Ascending aorta (tissue), 2 donors: ENCODE measurements around the gene QPRT. TPM values are rescaled to one million over a fixed set of nuclear protein-coding genes. Genes with fewer than 3 reads are reported as not detected.
"Not testable (repeated sequence)": the region's sequence is repeated elsewhere in the genome, so short reads cannot be mapped to it uniquely, and the experiment has no call there.

Experiments used
- DNase-seq, 2 donors: peaks; one replicate each; pipeline ENCODE4 v3.0.0-alpha.2; 2019; ENCODE audit warnings: low spot score in 2 of 2
- H3K27ac ChIP-seq, 2 donors: fragments of 200-600 bp; sonication (generic); one replicate each; pipeline ENCODE4 v1.5.1; 2016 to 2017; ENCODE audit warnings: mild to moderate bottlenecking in 1 of 2
- H3K27me3 ChIP-seq: fragments of 200-600 bp; sonication (generic); one replicate; pipeline ENCODE4 v1.5.1; 2017
- H3K36me3 ChIP-seq, 2 donors: fragments of 200-600 bp; sonication (generic); one replicate each; pipeline ENCODE4 v1.5.1; 2016
- H3K4me1 ChIP-seq, 2 donors: fragments of 200-600 bp; sonication (generic); one replicate each; pipeline ENCODE4 v1.5.1; 2016 to 2017; ENCODE audit warnings: mild to moderate bottlenecking in 1 of 2
- H3K4me3 ChIP-seq, 2 donors: fragments of 200-600 bp; sonication (generic); one replicate each; pipeline ENCODE4 v1.5.1; 2016 to 2017; ENCODE audit warnings: mild to moderate bottlenecking in 1 of 2
- H3K9me3 ChIP-seq, 2 donors: fragments of 200-600 bp; sonication (generic); one replicate each; pipeline ENCODE4 v1.5.1; 2016
- intact Hi-C: fragments of 100-400 bp; cut with DNase I; formaldehyde crosslinking; loops from one replicate; pipeline ENCODE4 v1.15.1; 2023
- total RNA-seq: library from RNA; depleted of rRNA; stranded (reverse); fragments of >200 nt; gene quantifications from one replicate; pipeline ENCODE4 v1.1.0, GENCODE V29; 2016
- TF ChIP-seq, protein P1 (sequence below), 3 experiments: fragments of 200-600 bp in 2 of 3; fragments of 450-650 bp in 1 of 3; sonication (generic) in 2 of 3; IDR thresholded peaks; one replicate each; pipeline ENCODE4 v1.5.1; 2016 to 2019; ENCODE audit warnings: antibody characterized with exemption in 3 of 3, mild to moderate bottlenecking in 1 of 3, moderate library complexity in 1 of 3

QPRT gene
- total RNA-seq, 1 donor from 2014 or later: 5.7 TPM

- H3K4me1 ChIP-seq: peaks cover 0 to 2% of the 10 kb centered on the region in 2 donors
- no peak for DNase-seq
- no peak overlapping the region for H3K27ac ChIP-seq
- H3K36me3 ChIP-seq: no peaks in the 10 kb centered on the region
- no peaks in the 10 kb centered on the region for H3K27me3 ChIP-seq
- TF ChIP-seq, protein P1, sequence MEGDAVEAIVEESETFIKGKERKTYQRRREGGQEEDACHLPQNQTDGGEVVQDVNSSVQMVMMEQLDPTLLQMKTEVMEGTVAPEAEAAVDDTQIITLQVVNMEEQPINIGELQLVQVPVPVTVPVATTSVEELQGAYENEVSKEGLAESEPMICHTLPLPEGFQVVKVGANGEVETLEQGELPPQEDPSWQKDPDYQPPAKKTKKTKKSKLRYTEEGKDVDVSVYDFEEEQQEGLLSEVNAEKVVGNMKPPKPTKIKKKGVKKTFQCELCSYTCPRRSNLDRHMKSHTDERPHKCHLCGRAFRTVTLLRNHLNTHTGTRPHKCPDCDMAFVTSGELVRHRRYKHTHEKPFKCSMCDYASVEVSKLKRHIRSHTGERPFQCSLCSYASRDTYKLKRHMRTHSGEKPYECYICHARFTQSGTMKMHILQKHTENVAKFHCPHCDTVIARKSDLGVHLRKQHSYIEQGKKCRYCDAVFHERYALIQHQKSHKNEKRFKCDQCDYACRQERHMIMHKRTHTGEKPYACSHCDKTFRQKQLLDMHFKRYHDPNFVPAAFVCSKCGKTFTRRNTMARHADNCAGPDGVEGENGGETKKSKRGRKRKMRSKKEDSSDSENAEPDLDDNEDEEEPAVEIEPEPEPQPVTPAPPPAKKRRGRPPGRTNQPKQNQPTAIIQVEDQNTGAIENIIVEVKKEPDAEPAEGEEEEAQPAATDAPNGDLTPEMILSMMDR (IDR thresholded peaks at IDR 0.05): no peak
- no peaks in the 10 kb centered on the region for H3K9me3 ChIP-seq
- no peak overlapping the region for H3K4me3 ChIP-seq
- intact Hi-C loops: no loop called here
Observed at GRCh38 chr16:29665294-29666077, 13.5 kb upstream of the QPRT start.

- H3K27ac ChIP-seq, intact Hi-C loops, DNase-seq, H3K9me3 ChIP-seq, H3K36me3 ChIP-seq, H3K27me3 ChIP-seq, H3K4me3 ChIP-seq, H3K4me1 ChIP-seq: not testable (repeated sequence)
Observed at GRCh38 chr16:29667322-29667610, 11.7 kb upstream of the QPRT start.

DNA sequence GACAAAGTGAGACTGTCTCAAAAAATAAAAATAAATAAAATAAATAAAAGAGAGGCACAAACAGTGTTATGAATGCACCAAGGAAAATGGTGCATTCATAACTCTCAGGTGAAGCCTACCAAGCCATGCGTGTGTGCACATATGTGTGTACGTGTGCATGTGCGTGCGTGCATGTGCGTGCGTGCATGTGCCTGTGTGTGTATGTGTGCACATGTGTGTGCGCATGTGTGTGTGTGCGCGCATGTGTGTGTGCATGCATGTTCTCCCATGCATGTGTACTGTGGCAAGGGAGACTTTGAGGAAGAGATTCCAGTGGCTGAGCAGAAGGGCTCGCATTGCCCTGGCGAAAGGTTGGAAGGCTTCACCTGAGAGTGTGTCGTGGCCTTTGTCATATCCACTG lies 11.2 kb upstream of the QPRT start:
- Histone ChIP-seq H3K27me3 (no peaks in the 10 kb centered on the region), H3K4me1 (peaks cover 0 to 2% of the 10 kb centered on the region in 2 donors), H3K36me3 (no peaks in the 10 kb centered on the region), H3K27ac (no peak overlapping the region), H3K9me3 (no peaks in the 10 kb centered on the region), H3K4me3 (no peak overlapping the region)
- intact Hi-C loops: no loop called here
- no peak for DNase-seq
- TF ChIP-seq, protein P1 (IDR thresholded peaks at IDR 0.05): no peak

DNA sequence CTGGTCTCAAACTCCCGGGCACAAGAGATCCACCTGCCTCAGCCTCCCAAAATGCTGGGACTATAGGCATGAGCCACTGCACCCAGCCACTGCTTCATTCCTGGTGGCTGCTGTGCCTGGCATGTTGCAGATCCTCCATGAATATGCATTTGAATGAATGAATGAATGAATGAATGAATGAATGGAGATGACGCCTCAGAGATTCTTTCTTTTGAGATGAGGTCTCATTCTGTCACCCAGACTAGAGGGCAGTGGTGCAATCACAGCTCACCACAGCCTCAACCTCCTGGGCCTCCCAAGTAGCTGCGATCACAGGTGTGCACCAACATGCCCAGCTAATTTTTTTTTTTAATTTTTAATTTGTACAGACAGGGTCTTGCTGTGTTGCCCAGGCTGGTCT lies 10.7 kb upstream of the QPRT start:
- Histone ChIP-seq H3K4me3 (no peak overlapping the region), H3K27ac (no peak overlapping the region), H3K9me3 (no peaks in the 10 kb centered on the region), H3K27me3 (no peaks in the 10 kb centered on the region), H3K4me1 (peaks cover 0 to 2% of the 10 kb centered on the region in 2 donors), H3K36me3 (no peaks in the 10 kb centered on the region)
- no peak for DNase-seq
- intact Hi-C loops: no loop called here
- TF ChIP-seq, protein P1 (IDR thresholded peaks at IDR 0.05): no peak

DNA sequence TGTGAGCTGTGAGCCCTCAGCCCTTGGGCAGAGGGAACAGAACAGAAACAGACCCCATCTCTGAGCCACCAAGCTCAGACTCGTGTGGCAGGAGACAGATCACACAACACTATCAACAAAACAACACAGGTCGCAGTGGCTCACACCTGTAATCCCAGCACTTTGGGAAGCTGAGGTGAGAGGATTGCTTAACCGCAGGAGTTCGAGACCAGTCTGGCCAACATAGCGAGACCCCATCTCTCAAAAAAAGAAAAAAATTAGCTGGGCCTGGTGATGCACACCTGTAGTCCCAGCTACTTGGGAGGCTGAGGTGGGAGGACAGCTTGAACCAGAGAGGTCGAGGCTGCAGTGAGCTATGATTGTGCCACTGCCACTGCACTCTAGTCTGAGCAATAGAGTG lies 5.5 kb upstream of the QPRT start:
- H3K4me1 ChIP-seq: no peaks in the 10 kb centered on the region
- no peaks in the 10 kb centered on the region for H3K36me3 ChIP-seq
- DNase-seq: no peak
- no peak overlapping the region for H3K4me3 ChIP-seq
- no peaks in the 10 kb centered on the region for H3K9me3 ChIP-seq
- H3K27me3 ChIP-seq: no peaks in the 10 kb centered on the region
- intact Hi-C loops: no loop called here
- no peak overlapping the region for H3K27ac ChIP-seq
- TF ChIP-seq, protein P1 (IDR thresholded peaks at IDR 0.05): no peak

DNA sequence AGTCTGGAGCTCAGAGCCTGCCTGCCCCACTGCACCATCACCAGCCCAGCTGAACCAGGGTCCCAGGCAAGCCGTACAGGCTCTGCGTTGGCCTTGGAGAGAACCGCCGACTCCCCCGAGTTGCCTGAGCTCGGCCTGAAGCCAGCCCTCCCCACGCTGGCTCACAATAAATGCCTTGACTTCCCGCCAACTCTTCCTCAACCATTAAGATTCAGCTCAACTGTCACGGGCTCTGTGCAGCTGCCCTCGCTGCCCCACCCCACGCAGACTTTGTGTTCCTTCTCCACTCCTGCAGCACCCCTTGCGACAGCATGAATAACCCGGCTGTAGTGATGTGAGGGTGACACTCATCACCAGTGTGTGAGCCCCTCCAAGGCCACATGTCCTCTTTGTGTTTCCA lies 4.8 kb upstream of the QPRT start:
- Histone ChIP-seq H3K27ac (no peak overlapping the region), H3K4me3 (no peak overlapping the region), H3K9me3 (no peaks in the 10 kb centered on the region), H3K36me3 (no peaks in the 10 kb centered on the region), H3K4me1 (no peaks in the 10 kb centered on the region), H3K27me3 (no peaks in the 10 kb centered on the region)
- TF ChIP-seq, protein P1 (IDR thresholded peaks at IDR 0.05): no peak
- DNase-seq: no peak
- intact Hi-C loops: no loop called here
